ENCODE results near the gene C8G.

DNA sequence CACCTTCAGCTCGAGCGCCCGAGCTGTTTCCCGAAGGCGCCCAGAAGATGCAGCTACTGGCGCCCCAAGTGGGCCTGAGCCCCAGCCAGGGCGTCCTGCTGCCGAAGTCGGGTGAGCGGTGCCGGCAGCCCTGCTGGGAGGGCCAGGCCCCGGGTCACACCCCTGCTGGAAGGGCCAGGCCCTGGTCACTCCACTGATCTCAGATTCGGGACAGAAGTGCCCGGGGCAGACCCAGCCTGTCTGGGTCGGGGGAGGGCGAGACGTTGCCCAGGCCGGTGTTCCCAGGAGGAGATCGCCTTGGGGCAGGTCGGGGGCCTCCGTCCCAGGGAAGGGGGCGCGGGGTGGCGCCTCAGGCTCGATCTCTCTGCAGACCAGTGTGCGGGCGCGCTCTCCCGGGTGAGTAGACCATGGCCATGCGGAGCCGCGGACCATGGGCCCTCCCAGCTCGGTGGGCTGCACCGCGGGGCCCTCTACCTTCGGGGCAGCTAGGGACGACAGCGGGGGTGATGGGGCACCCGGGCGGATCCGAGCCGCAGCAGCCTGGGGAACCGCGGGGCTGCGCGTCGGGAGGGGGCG lies 40.1 kb downstream of the C8G start:
- TF ChIP-seq POLR2A (IDR thresholded peaks at IDR 0.05; ENCODE audit: low read depth, low read length): no peak
- TF ChIP-seq, protein P1, sequence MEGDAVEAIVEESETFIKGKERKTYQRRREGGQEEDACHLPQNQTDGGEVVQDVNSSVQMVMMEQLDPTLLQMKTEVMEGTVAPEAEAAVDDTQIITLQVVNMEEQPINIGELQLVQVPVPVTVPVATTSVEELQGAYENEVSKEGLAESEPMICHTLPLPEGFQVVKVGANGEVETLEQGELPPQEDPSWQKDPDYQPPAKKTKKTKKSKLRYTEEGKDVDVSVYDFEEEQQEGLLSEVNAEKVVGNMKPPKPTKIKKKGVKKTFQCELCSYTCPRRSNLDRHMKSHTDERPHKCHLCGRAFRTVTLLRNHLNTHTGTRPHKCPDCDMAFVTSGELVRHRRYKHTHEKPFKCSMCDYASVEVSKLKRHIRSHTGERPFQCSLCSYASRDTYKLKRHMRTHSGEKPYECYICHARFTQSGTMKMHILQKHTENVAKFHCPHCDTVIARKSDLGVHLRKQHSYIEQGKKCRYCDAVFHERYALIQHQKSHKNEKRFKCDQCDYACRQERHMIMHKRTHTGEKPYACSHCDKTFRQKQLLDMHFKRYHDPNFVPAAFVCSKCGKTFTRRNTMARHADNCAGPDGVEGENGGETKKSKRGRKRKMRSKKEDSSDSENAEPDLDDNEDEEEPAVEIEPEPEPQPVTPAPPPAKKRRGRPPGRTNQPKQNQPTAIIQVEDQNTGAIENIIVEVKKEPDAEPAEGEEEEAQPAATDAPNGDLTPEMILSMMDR (conservative IDR thresholded peaks at IDR 0.05; ENCODE audit: low read depth, low read length): no peak
- TF ChIP-seq RFX5 (IDR thresholded peaks at IDR 0.05; ENCODE audit: low read depth, low read length): no peak
- TF ChIP-seq, protein P2, sequence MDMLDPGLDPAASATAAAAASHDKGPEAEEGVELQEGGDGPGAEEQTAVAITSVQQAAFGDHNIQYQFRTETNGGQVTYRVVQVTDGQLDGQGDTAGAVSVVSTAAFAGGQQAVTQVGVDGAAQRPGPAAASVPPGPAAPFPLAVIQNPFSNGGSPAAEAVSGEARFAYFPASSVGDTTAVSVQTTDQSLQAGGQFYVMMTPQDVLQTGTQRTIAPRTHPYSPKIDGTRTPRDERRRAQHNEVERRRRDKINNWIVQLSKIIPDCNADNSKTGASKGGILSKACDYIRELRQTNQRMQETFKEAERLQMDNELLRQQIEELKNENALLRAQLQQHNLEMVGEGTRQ (IDR thresholded peaks at IDR 0.05; ENCODE audit: low read depth, low read length): no peak

Data from IMR-90 (cell line).